ENCODE measurements around the gene EDEM1. TPM values are rescaled to one million over a fixed set of nuclear protein-coding genes. Genes with fewer than 3 reads are reported as not detected.
"Not testable (repeated sequence)": the region's sequence is repeated elsewhere in the genome, so short reads cannot be mapped to it uniquely, and the experiment has no call there.

EDEM1 gene
- total RNA-seq, 1 donor from 2014 or later: 81.1 TPM

DNA sequence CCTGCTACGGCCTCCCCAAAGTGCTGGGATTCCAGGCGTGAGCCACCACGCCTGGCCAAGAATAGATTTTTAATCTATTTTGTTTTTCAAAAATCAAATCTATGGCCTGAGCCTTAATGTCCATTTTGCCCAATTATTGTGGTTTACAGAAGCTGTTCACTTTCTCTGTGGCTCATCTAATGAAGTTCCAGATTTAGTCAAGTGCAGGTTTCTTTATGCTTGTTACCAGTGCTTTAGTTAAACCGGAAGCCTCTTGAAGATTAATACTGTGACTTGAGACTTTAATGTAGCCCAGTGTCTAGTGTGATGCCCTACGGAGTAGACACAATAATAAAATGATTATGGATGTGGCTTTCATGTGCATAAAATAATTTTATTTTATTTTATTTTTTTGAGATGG is 16.5 kb upstream of the EDEM1 start:
- no peak for DNase-seq (ENCODE audit: low spot score)
- no peak for ATAC-seq

DNA sequence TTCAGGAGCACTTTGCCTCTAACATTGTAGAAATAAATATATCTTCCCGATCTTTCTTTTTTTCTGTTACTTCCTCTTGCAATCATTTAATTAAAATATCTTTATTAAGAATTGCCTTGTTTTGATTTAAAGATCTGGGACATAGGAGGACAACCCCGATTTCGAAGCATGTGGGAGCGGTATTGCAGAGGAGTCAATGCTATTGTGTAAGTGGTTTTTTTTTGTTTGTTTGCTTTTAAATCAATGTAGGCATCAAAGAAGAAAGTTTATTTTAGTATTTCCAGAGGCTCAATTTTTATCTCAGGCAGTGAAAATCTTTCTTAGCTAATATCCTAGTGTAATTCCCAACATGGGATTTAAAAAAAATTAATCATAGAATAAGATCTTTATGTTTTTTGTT is 15.5 kb upstream of the EDEM1 start:
- peak; percentile 57 for ATAC-seq
- no peak for DNase-seq (ENCODE audit: low spot score)

DNA sequence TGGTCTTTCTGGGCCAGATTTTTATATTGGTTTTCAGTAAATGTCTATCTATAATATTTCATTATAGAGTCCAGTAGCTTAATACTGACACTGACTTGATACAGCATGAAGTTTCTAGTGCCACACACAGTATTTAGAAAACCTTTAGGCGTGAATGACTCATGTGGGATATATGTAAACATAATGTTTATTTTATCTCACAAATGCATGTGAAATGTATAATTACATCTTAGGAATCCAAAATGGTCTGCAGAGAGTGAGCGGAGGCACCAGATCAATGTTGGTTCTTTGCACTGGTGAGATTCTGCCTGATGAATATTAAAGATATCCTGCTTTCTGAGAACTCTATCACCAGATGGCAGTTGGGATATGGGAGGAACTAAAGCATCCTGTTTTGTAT is 8.5 kb upstream of the EDEM1 start:
- DNase-seq (ENCODE audit: low spot score); ATAC-seq: not testable (repeated sequence)

DNA sequence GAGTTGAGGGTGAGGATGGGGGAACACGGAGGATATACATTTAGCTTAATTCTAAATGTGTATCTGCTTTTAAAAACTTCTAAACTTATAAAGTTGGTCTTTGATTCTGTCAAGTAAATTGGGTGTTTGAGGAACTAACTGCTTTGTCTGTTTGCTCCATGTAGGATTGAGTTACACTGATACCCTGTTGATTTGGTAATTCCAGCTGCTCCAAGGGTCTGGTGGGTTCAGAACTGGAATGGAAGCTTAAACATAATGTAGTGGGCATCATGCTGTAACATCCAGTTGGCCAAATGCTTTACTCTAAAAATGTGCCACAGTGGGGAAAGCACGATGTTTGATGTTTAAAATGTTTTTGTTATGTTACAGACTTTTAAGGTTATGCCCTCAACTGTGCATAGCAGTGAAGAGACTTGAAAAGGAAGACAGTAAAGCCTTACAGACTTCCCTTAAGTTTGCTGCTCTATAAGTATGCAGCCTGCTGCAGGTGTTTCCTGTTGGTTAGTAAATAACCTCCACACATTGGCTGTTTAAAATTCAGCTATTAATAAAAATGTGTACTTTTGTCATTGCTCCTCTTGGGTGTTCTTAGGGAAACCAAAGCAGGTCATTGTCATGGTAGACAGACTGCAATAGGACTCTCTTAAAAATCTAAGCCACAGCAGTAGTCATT is 5.9 kb upstream of the EDEM1 start:
- DNase-seq (ENCODE audit: low spot score) (no peak), ATAC-seq (no peak)

DNA sequence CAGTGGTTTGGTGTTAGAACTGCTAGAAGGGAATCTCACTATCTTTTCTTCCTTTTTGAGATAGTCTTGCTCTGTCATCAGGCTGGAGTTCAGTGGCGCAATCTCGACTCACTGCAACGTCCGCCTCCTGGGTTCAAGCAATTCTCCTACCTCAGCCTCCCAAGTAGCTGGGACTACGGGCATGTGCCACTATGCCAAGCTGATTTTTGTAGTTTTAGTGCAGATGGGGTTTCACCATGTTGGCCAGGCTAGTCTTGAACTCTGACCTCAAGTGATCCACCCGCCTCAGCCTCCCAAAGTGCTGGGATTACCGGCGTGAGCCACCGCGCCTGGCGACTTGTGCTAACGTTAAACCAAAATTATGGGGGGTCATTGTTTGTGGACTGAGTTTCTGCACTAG is 3.8 kb upstream of the EDEM1 start:
- not testable (repeated sequence) for ATAC-seq; DNase-seq (ENCODE audit: low spot score)

DNA sequence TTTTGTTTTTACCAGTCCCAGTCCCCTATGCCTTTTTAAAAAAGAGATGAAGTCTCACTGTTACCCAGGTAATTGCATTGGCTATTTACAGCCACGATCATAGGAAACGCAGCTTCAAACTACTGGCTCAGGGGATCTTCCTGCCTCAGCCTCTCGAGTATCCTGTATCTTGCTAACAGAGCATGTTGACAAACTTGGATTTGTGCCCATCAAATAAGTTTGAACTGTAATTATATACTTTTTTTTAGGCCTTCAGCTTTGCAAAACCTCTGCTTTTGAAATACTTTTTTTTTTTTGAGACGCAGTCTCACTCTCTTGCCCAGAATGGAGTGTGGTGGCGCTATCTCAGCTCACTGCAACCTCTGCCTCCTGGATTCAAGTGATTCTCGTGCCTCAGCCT is 3.0 kb upstream of the EDEM1 start:
- ATAC-seq (no peak), DNase-seq (ENCODE audit: low spot score) (no peak)

DNA sequence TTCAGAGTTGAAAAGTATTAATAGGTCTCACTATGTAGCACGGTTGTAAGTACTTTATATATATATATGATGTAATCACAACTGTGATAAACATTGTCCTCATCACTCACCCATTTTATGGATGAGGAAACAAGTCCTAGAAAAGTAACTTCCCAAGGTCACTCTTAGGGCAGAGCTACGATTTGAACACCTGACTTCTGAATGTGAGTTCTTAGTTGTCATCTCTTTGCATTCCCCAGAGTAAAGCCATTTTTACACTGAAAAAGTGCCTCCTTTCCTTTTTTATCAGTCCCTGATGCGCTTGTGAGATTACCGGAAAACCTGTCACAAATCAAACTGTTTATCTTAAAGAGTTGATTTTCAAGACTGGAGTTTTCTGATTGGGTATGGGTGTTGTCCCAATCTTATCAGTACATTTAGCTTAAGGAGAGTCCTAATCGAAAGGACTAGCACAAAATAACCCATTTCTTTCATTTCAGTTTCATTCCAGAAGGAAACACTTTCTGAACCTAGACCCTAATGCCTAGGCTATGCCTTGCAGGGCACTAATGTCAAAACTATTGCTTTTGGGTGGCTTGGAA is 2.3 kb upstream of the EDEM1 start:
- DNase-seq (ENCODE audit: low spot score) (no peak), ATAC-seq (no peak)

DNA sequence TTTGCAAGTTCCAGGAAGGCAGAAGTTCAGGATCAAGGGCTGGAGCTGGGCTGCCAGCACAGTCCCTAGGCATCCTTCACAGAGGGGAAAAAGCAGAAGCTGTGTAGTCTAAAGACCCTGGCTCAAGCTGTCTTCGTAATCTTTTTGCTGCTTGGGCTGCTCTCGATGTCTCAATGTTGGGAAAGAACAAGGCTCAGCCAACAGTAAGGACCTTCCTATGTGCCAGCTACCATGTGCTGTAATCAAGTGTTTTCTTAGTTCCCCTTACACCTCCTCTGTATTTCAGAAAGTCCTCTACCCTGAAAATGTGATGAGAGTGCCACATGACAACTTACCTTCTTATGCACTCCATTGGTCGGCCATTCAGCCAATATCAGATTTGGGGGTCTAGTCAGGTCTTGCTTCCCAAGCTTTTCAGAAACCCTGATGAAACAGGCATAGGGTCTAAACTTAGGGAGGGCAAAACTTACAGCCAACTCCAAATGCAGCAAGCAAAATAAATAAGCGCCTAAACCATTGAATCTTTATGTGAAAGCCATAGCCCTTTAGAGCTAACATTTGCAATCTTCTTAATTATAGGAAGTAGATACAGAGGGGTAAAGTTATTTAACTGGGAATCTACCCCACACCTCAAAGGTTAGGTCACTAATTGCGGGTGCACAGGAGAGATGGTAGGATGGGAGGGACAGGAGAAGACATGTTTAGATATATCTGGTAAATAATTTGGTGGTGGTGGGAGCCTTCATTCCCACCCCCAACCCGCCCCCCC is 1.2 kb upstream of the EDEM1 start:
- no peak for DNase-seq (ENCODE audit: low spot score)
- ATAC-seq: no peak

DNA sequence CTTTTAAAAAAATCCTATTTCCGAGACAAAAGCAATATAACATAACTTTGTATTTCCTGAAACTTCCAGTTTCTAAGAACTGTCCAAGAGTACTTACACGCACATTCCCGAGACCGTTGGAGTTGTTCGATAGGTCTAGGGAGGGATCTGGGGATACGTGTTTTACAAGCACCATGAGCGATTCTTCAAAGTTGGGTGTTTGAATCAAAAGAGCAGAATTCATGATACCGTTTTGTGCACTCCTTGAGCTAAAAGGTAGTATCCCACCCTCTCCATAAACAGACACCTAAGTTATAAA is 700 bp upstream of the EDEM1 start:
- no peak for DNase-seq (ENCODE audit: low spot score)
- ATAC-seq: no peak

DNA sequence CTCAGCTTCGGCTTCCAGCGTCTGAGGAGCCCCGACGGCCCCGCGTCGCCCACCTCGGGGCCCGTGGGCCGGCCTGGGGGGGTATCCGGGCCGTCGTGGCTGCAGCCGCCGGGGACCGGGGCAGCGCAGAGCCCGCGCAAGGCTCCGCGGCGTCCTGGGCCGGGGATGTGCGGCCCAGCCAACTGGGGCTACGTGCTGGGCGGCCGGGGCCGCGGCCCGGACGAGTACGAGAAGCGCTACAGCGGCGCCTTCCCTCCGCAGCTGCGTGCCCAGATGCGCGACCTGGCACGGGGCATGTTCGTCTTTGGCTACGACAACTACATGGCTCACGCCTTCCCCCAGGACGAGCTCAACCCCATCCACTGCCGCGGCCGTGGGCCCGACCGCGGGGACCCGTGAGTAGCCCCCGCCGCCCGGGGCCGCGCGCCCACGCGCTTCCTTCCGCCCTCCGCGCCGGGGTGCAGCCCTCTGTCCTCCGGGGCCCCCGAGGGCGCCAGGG is 462 bp downstream of the EDEM1 start:
- ATAC-seq (peak; percentile 24), DNase-seq (ENCODE audit: low spot score) (peak; percentile 58)

DNA sequence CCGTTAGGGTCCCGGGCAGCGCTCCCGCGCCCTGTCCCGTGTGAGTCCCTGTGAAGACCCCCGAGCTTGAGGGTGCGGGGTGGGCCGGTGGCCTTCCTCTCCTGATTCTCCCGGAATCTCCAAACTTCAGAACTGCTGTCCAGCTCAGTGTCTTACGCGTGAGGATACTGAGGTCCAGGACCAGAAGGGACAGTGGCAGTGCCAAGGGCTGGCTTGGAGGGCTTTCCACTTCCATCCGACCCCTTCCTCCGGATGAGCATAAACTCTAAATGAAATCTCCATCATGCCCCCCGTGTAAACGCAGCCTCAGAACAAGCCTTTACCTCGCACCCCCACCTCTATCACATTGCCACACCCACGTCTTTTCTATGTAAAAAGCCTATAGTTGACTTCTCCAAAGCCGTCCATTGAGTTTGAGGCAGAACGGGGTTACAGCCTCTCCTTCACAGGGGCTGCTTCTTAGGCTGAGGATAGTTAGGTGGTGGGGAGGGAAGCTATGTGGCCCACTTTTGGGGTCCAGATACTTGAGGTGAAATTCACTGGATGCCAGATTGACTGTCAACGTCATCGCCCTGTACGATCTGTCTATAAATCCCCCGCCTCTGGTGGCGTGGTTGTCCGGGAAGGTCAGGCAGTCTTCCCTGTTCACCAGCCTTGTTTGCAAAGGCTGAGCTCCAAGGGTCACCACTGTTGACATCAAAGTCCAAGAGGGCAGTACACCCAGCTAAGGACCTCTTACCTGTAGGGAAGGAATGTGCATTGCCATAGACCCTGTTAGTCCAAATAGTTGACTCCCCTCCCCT is 1.1 kb downstream of the EDEM1 start:
- peak; percentile 64 for ATAC-seq
- DNase-seq (ENCODE audit: low spot score): peak; percentile 93

DNA sequence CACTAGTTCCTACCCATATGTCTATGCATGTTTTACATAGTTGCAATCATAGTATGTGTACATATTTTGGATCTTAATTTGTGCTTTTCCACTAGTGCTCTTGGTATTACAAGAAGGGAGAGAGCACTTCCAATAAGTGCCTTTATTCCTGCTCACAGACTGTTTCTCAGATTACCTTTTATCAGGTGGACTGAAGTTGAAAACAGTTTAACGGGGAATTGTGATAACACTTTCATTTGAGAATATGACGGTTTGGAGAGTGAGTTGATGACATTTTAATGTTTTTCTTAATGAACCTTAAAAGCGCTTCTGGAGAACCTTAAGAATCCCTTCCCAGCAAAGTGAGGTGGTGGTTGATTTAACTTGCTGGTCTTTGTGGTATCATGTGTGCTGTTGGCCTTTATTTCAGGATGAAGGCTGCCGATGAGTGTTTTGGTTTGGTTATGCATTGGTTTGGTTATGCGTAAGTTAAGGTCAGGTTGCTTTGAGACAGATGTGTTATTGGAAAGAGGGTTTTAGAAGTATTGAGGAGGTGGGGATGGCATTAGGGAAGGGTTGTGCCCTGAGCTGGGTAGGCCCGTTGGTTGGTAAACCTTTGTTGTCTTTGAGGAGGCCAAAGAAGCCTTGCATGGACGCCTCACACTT is 2.8 kb downstream of the EDEM1 start:
- ATAC-seq (no peak), DNase-seq (ENCODE audit: low spot score) (no peak)

DNA sequence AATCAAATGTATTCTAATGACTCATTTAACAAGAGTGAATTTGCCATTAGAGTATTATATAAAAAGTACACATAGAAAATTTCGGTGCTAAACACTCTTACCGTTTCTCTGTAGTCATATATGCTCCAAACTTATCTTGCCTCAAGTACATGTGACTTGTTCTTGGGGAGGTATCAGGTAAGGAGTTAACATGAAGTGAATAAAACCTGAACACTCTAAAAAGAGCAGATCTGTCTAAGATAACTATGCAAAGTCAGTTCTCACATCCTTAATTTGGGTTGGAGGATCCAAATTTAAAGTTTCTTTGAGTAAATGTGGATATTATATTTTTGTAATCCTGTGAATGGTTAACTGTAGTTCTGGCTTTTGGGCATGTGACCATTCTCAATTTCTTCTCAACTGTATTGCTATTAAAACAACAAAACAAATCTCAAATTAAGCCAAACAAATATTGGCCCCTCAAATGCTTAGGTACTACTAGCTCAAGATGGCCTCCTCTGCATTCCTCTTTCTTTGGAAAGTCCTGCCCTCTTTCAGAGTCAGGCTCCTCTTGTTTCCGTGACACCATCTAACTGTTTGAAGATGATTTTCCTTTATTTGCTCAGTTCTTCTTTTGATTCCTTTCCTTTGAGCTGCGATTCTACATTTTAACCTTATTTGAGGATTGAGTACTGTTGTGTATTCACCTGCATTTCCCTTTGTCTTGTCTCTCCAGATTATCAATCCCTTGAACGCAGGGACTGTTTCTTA is 4.2 kb downstream of the EDEM1 start:
- ATAC-seq (no peak), DNase-seq (ENCODE audit: low spot score) (no peak)

DNA sequence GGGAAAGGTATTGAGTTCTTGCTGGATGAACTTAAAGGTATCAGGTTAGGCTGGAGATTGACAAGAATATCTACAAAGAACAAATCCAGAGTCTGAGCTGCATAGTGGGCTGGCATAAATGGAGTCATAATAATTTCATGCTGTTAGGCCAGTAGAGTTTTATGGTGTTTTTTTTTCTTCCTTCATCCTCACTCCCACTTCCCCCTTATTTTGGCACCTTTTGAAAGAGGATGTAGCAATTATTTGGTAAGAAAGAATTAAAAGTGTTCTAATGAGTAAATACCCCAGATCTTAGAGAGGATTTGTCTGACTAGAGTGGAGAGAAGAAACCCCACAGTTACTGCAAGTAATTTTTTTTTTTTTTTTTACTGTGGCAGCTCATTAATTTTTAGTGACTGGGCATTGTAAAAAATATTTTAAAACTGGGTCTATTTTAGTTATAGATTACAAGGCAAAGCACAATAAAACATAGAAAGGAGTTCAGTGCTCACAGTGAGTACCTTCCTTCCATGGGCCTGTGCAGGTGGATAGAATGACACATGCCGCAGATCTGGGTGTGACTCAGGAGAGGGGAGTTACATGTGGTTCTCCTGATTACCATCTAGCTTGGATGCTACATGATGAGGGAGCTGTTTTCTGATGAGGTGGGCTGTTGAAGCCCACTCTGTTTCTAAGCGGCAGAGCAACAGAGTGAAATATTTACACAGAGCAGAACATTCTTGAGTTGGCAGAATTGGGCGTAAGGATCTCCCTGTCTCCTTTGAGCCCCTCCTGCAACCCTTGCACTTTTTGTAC is 5.3 kb downstream of the EDEM1 start:
- no peak for ATAC-seq
- DNase-seq (ENCODE audit: low spot score): no peak

DNA sequence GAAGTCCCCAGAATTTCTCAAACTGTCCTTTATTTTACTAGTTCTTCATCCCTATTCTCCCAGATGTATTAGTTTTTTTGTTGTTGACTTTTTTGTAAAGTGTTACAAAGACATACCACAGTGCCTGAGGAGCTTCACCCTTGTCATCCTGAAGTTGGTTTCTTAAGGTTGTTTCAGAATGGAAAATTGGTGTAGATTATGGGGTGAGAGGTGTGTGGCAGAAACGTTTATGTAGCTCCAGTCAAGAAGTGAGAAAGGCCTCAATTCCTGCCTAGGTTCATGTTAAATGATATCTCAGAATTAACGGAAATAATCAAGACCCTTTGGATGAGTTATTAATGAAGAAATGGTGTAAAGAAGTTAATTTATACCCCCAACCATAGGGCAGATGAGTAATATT is 6.8 kb downstream of the EDEM1 start:
- ATAC-seq (no peak), DNase-seq (ENCODE audit: low spot score) (no peak)

DNA sequence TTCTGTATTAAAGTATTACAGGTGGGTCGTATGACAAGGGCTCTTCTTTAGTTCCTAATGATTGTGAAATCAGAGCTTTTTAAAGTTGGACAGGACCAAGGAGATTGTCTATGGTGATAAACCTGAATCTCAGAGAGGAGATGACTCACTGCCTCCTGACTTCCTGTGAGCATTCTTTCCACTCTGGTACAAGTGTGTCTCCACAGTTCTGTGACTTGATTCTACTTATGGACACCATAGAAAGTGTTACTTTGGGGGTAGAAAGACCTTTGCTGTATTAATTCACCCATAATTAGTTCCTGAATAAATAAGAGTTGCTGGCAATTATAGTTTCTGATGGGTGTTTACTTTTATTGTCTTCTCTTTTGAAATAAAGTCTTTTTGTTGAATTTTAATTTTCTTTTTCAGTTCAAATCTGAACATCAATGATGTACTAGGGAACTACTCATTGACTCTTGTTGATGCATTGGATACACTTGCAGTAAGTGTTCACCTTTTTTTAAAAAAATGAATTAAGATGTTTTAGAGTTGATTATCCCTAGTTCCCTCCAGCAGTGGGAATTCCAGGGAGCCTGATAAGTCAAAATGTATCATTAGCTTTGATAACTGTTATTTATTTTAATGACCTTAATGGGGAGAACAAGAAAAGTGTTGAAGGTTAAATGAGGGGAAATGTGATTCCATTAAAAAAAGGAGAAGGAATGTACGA is 7.4 kb downstream of the EDEM1 start:
- peak; percentile 6 for ATAC-seq
- DNase-seq (ENCODE audit: low spot score): no peak

DNA sequence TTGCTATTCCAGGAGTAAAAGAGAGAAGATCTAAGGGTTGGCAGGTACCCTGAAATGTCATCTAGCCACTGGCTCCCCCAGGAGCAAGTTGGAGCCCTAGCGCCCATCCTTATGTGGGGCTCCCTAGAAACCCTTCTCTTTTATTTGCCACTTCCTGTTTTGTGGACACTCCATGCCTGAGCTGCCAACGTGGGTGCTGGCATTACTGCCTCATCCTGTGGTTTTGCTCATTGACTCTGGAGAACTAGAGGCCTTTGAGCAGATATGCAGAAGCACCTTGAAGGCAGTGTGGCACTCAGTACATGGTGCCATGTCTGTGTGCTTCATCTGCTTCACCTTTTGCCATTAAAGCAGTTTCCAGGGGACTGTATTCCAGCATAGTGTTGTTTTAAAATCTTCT is 8.1 kb downstream of the EDEM1 start:
- DNase-seq (ENCODE audit: low spot score): no peak
- peak; percentile 25 for ATAC-seq

DNA sequence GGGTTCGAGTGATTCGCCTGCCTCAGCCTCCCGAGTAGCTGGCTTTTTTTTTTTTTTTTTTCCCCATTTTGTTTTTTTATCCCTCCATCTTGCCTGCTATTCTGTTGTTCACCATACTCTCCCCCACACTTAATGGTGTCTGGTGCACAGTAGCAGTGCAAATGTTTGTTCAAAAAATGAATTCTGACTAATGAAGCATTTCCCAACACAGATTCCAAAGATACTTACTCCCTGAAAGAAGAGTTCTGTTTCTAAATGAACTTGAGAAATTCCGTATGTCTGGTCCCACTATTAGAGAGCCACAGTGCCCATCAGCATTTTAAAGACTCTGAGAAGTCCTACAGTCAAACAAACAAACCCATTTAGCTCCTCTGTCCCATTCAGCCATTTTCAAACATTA is 9.5 kb downstream of the EDEM1 start:
- DNase-seq (ENCODE audit: low spot score): no peak
- ATAC-seq: no peak
